ENCODE data around the gene SCIN. TPM values are rescaled to one million over a fixed set of nuclear protein-coding genes. Genes with fewer than 3 reads are reported as not detected.
A peak's percentile ranks its signal among the peaks of the same experiment; 100 is the strongest.
"Not testable (repeated sequence)": the region's sequence is repeated elsewhere in the genome, so short reads cannot be mapped to it uniquely, and the experiment has no call there.

The SCIN gene
- polyA plus RNA-seq, 10 donors, result 0.28 to 1.4 (median 0.80) TPM

GRCh38 chr7:12612622-12613021 is 42.1 kb downstream of the SCIN start:
- DNase-seq, result no peak

GRCh38 chr7:12619461-12620069 is 49.0 kb downstream of the SCIN start:
- no peak for DNase-seq

GRCh38 chr7:12620371-12620770 is 49.9 kb downstream of the SCIN start:
- DNase-seq, result no peak

GRCh38 chr7:12623223-12623622 is 52.7 kb downstream of the SCIN start:
- no peak for DNase-seq

GRCh38 chr7:12623885-12624498 is 53.5 kb downstream of the SCIN start:
- peak in 1 of 3 donors; percentile 52 for DNase-seq

- no peak for DNase-seq
Observed at GRCh38 chr7:12625836-12626235, 55.3 kb downstream of the SCIN start.

- DNase-seq, result no peak
Observed at GRCh38 chr7:12629816-12630512, 59.4 kb downstream of the SCIN start.

- DNase-seq, result no peak
Observed at GRCh38 chr7:12630513-12630819, 59.9 kb downstream of the SCIN start.

- no peak for DNase-seq
Observed at GRCh38 chr7:12633582-12633981, 63.1 kb downstream of the SCIN start.

GRCh38 chr7:12635830-12636229 is 65.3 kb downstream of the SCIN start:
- no peak for DNase-seq

GRCh38 chr7:12637328-12637727 is 66.8 kb downstream of the SCIN start:
- DNase-seq, result no peak

GRCh38 chr7:12637819-12638592 is 67.5 kb downstream of the SCIN start:
- DNase-seq, result peak in 2 of 3 donors; percentile 16 to 46

GRCh38 chr7:12638851-12639456 is 68.4 kb downstream of the SCIN start:
- peak in 2 of 3 donors; percentile 14 to 53 for DNase-seq

- DNase-seq, result no peak
Observed at GRCh38 chr7:12640299-12641096, 70.0 kb downstream of the SCIN start.

- DNase-seq, result no peak
Observed at GRCh38 chr7:12641196-12641595, 70.7 kb downstream of the SCIN start.

GRCh38 chr7:12642508-12642907 is 72.0 kb downstream of the SCIN start:
- DNase-seq, result no peak

GRCh38 chr7:12643001-12643643 is 72.6 kb downstream of the SCIN start:
- no peak for DNase-seq

- no peak for DNase-seq
Observed at GRCh38 chr7:12643644-12644043, 73.1 kb downstream of the SCIN start.

- not testable (repeated sequence) for DNase-seq
Observed at GRCh38 chr7:12645212-12645611, 74.7 kb downstream of the SCIN start.

GRCh38 chr7:12646139-12646538 is 75.6 kb downstream of the SCIN start:
- no peak for DNase-seq

All from muscle of back (tissue), 11 donors.